SK-N-SH treated with all-trans-retinoic acid at 6 μM for 48 hours (cell line): ENCODE results near the gene ARGLU1.

ENCODE experiments used
- ATAC-seq: fragments of 200-7000 bp; cut with Tn5 transposase; 3 replicates; pipeline ENCODE4 v1.9.1; 2020; ENCODE audit warnings: mild to moderate bottlenecking, moderate library complexity
- ARNTL ChIP-seq: fragments of 450-650 bp; formaldehyde crosslinking; IDR thresholded peaks from 2 replicates; pipeline ENCODE4 v1.5.0; 2020; ENCODE audit warnings: low read depth, mild to moderate bottlenecking, moderate library complexity, borderline replicate concordance
- BACH2 ChIP-seq: fragments of 250-450 bp; sonication (Bioruptor Pico); IDR thresholded peaks from 2 replicates; pipeline ENCODE4 v1.9.0; 2021; ENCODE audit warnings: mild to moderate bottlenecking, borderline replicate concordance
- CREB5 ChIP-seq: fragments of 250-450 bp; sonication (Bioruptor Pico); IDR thresholded peaks from 2 replicates; pipeline ENCODE4 v1.5.1; 2020; ENCODE audit warnings: low read depth, mild to moderate bottlenecking, moderate library complexity
- CSDC2 ChIP-seq: fragments of 250-450 bp; sonication (Bioruptor Pico); IDR thresholded peaks from 2 replicates; pipeline ENCODE4 v1.5.0; 2020; ENCODE audit warnings: mild to moderate bottlenecking, moderate library complexity
- ESRRG ChIP-seq: fragments of 250-450 bp; sonication (Bioruptor Pico); IDR thresholded peaks from 2 replicates; pipeline ENCODE4 v1.6.1; 2021; ENCODE audit warnings: mild to moderate bottlenecking
- ISL1 ChIP-seq: fragments of 250-450 bp; sonication (Bioruptor Pico); IDR thresholded peaks from 2 replicates; pipeline ENCODE4 v2.1.2; 2022; ENCODE audit warnings: mild to moderate bottlenecking, moderate library complexity
- OSR1 ChIP-seq: fragments of 250-450 bp; sonication (Bioruptor Pico); IDR thresholded peaks from 2 replicates; pipeline ENCODE4 v1.8.0; 2022; ENCODE audit warnings: moderate library complexity, mild to moderate bottlenecking, inconsistent platforms
- PATZ1 ChIP-seq: fragments of 250-450 bp; sonication (Bioruptor Pico); IDR thresholded peaks from 2 replicates; pipeline ENCODE4 v1.8.0; 2020; ENCODE audit warnings: mild to moderate bottlenecking, moderate library complexity, borderline replicate concordance
- RARB ChIP-seq: fragments of 250-450 bp; sonication (Bioruptor Pico); IDR thresholded peaks from 2 replicates; pipeline ENCODE4 v1.8.0; 2021; ENCODE audit warnings: mild to moderate bottlenecking, moderate library complexity
- SNAI2 ChIP-seq: fragments of 250-450 bp; sonication (Bioruptor Pico); IDR thresholded peaks from 2 replicates; pipeline ENCODE4 v1.5.0; 2020; ENCODE audit warnings: mild to moderate bottlenecking, moderate library complexity
- TCF4 ChIP-seq: fragments of 250-450 bp; sonication (Bioruptor Pico); IDR thresholded peaks from 2 replicates; pipeline ENCODE4 v1.8.0; 2021; ENCODE audit warnings: mild to moderate bottlenecking, moderate library complexity, borderline replicate concordance
- TOX ChIP-seq: fragments of 250-450 bp; sonication (Bioruptor Pico); IDR thresholded peaks from 2 replicates; pipeline ENCODE4 v1.8.0; 2021; ENCODE audit warnings: mild to moderate bottlenecking, moderate library complexity, borderline replicate concordance
- ZC3H10 ChIP-seq: fragments of 250-450 bp; sonication (Bioruptor Pico); IDR thresholded peaks from 2 replicates; pipeline ENCODE4 v1.5.1; 2021; ENCODE audit warnings: mild to moderate bottlenecking, moderate library complexity
- ZFP30 ChIP-seq: fragments of 450-650 bp; formaldehyde crosslinking; IDR thresholded peaks from 2 replicates; pipeline ENCODE4 v1.5.0; 2022; ENCODE audit warnings: mild to moderate bottlenecking, moderate library complexity
- ZNF565 ChIP-seq: fragments of 450-650 bp; formaldehyde crosslinking; conservative IDR thresholded peaks from 2 replicates; pipeline ENCODE4 v1.5.0; 2020; ENCODE audit warnings: low read depth, mild to moderate bottlenecking, moderate library complexity
- ZNF70 ChIP-seq: fragments of 450-650 bp; formaldehyde crosslinking; IDR thresholded peaks from 2 replicates; pipeline ENCODE4 v1.5.0; 2020; ENCODE audit warnings: mild to moderate bottlenecking, moderate library complexity
- ZNF8 ChIP-seq: fragments of 450-650 bp; formaldehyde crosslinking; IDR thresholded peaks from 2 replicates; pipeline ENCODE4 v1.5.0; 2020; ENCODE audit warnings: mild to moderate bottlenecking, moderate library complexity
- TF ChIP-seq, protein P1 (sequence below): fragments of 250-450 bp; sonication (Bioruptor Pico); IDR thresholded peaks from 2 replicates; pipeline ENCODE4 v1.5.1; 2021; ENCODE audit warnings: mild to moderate bottlenecking, moderate library complexity
- TF ChIP-seq, protein P2 (sequence below): fragments of 250-450 bp; sonication (Bioruptor Pico); IDR thresholded peaks from 2 replicates; pipeline ENCODE4 v1.8.0; 2021; ENCODE audit warnings: low read depth, mild to moderate bottlenecking, moderate library complexity, borderline replicate concordance

The ARGLU1 gene

DNA sequence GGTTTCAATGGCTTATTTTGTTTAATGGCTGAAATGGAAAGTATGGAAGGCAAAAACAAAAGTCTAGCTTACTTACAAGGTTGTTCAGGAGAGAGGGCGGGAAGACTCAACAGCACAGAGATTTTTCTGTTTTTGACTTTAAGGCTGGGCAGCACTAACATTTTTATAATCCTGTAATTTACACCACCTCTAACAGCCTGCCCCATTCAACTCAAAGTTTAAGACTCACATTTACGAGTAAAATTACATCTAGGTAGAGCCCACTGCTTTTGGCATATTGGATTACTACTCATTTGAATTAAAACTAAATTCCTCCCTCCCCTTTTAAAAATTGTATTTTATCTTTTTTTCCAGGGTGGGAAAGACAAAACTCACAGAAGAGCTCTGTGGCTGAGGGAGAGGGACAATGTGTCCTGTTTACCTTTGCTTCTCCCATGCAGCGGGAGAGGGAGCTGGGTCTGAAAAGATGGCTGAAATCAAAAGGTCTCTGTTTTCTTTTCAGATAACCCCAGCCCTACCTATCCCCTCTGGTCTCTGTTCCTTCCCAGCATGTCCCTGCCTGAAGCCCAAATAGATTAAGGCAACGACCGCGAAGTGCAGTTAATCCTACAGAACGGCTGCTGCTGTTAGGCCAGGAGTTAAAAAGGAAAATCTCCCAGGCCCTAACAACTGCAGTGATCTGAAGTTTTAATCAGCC, 39.1 kb downstream of the ARGLU1 start:
- no peak for ATAC-seq
- no peak for TF ChIP-seq ZNF565 (CRISPR knock-in tag)
- no peak for TF ChIP-seq ZC3H10 (CRISPR knock-in tag)
- TF ChIP-seq ZNF70 (CRISPR knock-in tag), result no peak
- no peak for TF ChIP-seq ZNF8 (CRISPR knock-in tag)
- TF ChIP-seq, protein P1, sequence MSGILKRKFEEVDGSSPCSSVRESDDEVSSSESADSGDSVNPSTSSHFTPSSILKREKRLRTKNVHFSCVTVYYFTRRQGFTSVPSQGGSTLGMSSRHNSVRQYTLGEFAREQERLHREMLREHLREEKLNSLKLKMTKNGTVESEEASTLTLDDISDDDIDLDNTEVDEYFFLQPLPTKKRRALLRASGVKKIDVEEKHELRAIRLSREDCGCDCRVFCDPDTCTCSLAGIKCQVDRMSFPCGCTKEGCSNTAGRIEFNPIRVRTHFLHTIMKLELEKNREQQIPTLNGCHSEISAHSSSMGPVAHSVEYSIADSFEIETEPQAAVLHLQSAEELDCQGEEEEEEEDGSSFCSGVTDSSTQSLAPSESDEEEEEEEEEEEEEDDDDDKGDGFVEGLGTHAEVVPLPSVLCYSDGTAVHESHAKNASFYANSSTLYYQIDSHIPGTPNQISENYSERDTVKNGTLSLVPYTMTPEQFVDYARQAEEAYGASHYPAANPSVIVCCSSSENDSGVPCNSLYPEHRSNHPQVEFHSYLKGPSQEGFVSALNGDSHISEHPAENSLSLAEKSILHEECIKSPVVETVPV (CRISPR knock-in tag), result no peak

DNA sequence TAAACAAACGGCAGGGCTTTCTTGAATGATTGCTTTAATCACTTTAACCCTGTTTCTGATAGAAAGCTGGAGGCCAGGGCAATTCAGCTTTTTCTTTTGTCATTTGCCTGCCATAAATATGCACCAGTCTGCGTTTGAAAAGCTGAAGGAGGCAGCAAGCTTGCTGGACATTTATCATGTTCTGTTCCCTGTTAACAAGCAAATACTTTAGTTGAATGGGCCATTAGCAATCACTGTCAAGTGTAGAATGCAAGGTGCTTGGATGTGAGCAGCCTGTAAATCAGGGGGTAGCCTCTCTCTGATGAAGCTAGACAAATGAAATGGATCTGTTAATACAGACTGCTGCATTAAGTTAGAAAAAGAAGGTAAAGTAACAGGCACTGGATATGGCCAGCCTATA, 40.1 kb downstream of the ARGLU1 start:
- TF ChIP-seq ESRRG (CRISPR knock-in tag) (no peak), RARB (CRISPR knock-in tag) (no peak), ZC3H10 (CRISPR knock-in tag) (no peak), ZNF70 (CRISPR knock-in tag) (no peak), CREB5 (CRISPR knock-in tag) (no peak), ARNTL (CRISPR knock-in tag) (no peak)

DNA sequence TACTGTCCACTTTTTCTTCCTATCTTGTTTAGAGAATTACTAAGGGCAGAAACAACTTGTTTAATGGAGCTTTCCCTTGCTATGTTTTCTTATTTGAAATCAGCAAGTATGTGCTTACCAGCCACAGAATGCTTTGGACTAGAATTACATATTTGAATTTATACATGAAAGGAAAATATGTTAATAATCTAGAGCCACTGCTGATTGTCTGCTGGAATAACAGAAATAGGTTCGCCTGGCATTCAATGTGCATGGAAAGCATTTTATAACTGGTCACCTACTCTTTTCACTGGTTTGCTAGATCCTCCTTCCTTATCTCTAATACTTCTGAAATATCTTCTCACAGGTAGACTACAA, 40.5 kb downstream of the ARGLU1 start:
- TF ChIP-seq CSDC2 (CRISPR knock-in tag) (no peak), TOX (CRISPR knock-in tag) (no peak), ISL1 (CRISPR knock-in tag) (no peak)
- TF ChIP-seq, protein P2, sequence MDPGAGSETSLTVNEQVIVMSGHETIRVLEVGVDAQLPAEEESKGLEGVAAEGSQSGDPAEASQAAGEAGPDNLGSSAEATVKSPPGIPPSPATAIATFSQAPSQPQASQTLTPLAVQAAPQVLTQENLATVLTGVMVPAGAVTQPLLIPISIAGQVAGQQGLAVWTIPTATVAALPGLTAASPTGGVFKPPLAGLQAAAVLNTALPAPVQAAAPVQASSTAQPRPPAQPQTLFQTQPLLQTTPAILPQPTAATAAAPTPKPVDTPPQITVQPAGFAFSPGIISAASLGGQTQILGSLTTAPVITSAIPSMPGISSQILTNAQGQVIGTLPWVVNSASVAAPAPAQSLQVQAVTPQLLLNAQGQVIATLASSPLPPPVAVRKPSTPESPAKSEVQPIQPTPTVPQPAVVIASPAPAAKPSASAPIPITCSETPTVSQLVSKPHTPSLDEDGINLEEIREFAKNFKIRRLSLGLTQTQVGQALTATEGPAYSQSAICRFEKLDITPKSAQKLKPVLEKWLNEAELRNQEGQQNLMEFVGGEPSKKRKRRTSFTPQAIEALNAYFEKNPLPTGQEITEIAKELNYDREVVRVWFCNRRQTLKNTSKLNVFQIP (CRISPR knock-in tag), result no peak

More for the DNA sequence above, 40.1 kb downstream of the ARGLU1 start:
- ATAC-seq, result no peak

DNA sequence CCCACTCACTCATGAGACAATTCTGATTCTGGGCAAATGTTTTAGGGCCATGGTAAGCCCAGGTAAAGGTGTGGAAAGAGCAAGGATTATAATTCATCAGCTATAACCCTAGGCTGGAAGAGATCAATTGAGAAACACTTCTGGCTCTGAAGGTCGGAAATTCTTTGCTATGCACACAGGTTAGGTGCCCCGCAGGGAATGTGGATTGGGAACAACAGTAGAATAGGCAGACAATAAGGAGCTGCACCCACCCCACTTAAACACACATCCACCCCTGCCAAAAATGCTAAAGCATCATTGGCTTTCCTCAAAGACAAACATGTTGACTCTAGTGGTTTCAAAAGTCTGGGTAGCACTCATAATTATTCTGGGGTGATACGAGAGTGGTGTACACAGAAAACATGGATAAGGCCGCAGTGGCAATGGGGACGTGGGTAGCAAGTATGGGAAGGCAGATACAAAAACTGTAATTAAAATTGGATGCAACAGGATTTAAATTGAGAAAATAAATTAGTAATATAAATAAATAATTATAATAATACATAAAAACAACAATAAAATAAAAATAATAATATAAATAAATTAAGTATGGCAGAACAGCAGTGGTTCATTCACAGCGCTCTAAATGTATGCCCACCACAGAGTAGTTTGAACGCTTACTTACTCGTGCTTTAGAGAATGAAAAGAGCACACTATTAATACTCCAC, 41.0 kb downstream of the ARGLU1 start:
- no peak for TF ChIP-seq ZFP30 (CRISPR knock-in tag)
- TF ChIP-seq ZNF70 (CRISPR knock-in tag), result no peak
- TF ChIP-seq, protein P1 (CRISPR knock-in tag), result no peak
- TF ChIP-seq TOX (CRISPR knock-in tag), result no peak
- no peak for TF ChIP-seq OSR1 (CRISPR knock-in tag)
- no peak for TF ChIP-seq ZNF565 (CRISPR knock-in tag)
- no peak for TF ChIP-seq BACH2 (CRISPR knock-in tag)
- TF ChIP-seq, protein P2 (CRISPR knock-in tag), result no peak
- no peak for TF ChIP-seq ESRRG (CRISPR knock-in tag)
- ATAC-seq, result no peak

More for the DNA sequence above, 40.5 kb downstream of the ARGLU1 start:
- ATAC-seq, result no peak

- no peak for ATAC-seq
- TF ChIP-seq SNAI2 (CRISPR knock-in tag) (no peak), ZFP30 (CRISPR knock-in tag) (no peak), ARNTL (CRISPR knock-in tag) (no peak), ESRRG (CRISPR knock-in tag) (no peak), ZNF8 (CRISPR knock-in tag) (no peak), TCF4 (CRISPR knock-in tag) (no peak), CSDC2 (CRISPR knock-in tag) (no peak), BACH2 (CRISPR knock-in tag) (no peak), PATZ1 (CRISPR knock-in tag) (no peak), RARB (CRISPR knock-in tag) (no peak), ISL1 (CRISPR knock-in tag) (no peak)
- TF ChIP-seq, protein P2 (CRISPR knock-in tag), result no peak
Measured at GRCh38 chr13:106525865-106526264, 42.1 kb downstream of the ARGLU1 start.
